HG02970 (cell line): ENCODE data around the gene LANCL2.
"Not testable (repeated sequence)": the region's sequence is repeated elsewhere in the genome, so short reads cannot be mapped to it uniquely, and the experiment has no call there.

Experiments
- ATAC-seq: cut with Tn5 transposase; IDR thresholded peaks from one replicate; pipeline ENCODE4 v1.9.1; 2021; ENCODE audit warnings: mild to moderate bottlenecking, moderate library complexity, moderate number of reproducible peaks; ENCODE audit not compliant: unreplicated experiment, low FRiP score

LANCL2 gene

GRCh38 chr7:55465691-55466090 lies 100.6 kb downstream of the LANCL2 start:
- no peak for ATAC-seq

GRCh38 chr7:55467047-55467593 lies 102.0 kb downstream of the LANCL2 start:
- no peak for ATAC-seq

GRCh38 chr7:55468495-55468894 lies 103.4 kb downstream of the LANCL2 start:
- no peak for ATAC-seq

GRCh38 chr7:55469271-55469681 lies 104.1 kb downstream of the LANCL2 start:
- no peak for ATAC-seq

- ATAC-seq, result no peak
Measured at GRCh38 chr7:55469721-55470120, 104.6 kb downstream of the LANCL2 start.

GRCh38 chr7:55470261-55470660 lies 105.1 kb downstream of the LANCL2 start:
- ATAC-seq, result no peak

- not testable (repeated sequence) for ATAC-seq
Measured at GRCh38 chr7:55471594-55471993, 106.5 kb downstream of the LANCL2 start.

GRCh38 chr7:55472406-55472805 lies 107.3 kb downstream of the LANCL2 start:
- ATAC-seq, result not testable (repeated sequence)

GRCh38 chr7:55472928-55473725 lies 108.0 kb downstream of the LANCL2 start:
- no peak for ATAC-seq

GRCh38 chr7:55473932-55474331 lies 108.8 kb downstream of the LANCL2 start:
- ATAC-seq, result no peak

- no peak for ATAC-seq
Measured at GRCh38 chr7:55474944-55475854, 110.1 kb downstream of the LANCL2 start.

GRCh38 chr7:55475855-55476803 lies 111.0 kb downstream of the LANCL2 start:
- no peak for ATAC-seq

- no peak for ATAC-seq
Measured at GRCh38 chr7:55476852-55477780, 112.0 kb downstream of the LANCL2 start.

GRCh38 chr7:55477781-55478374 lies 112.7 kb downstream of the LANCL2 start:
- no peak for ATAC-seq

- no peak for ATAC-seq
Measured at GRCh38 chr7:55478700-55479099, 113.6 kb downstream of the LANCL2 start.

GRCh38 chr7:55481155-55481554 lies 116.0 kb downstream of the LANCL2 start:
- ATAC-seq, result no peak

GRCh38 chr7:55483046-55483445 lies 117.9 kb downstream of the LANCL2 start:
- ATAC-seq, result no peak
